ENCODE measurements around the gene APBB2. TPM values are rescaled to one million over a fixed set of nuclear protein-coding genes. Genes with fewer than 3 reads are reported as not detected.
"Not testable (repeated sequence)": the region's sequence is repeated elsewhere in the genome, so short reads cannot be mapped to it uniquely, and the experiment has no call there.

Gene APBB2
- total RNA-seq, 1 experiment from 2014 or later = 3.7 TPM

DNA sequence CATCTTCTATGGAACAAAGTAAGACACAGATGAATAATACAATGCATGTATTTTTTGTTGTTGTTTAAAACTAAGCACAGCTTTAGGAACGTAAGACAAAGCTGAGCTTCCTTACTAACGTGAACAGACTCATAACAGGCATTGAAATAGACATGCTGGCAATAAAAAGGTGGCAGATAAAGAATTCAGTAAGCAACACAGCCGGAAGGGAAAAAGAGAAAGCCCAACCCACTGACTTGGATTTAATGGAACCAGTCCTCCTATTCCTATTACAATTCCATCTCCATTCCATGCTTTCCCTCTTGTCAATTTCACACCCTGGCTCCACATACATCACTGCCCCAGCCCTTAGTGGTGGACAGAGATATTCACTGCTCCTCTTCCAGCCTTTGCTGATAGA lies 282.5 kb downstream of the APBB2 start:
- H3K9me2 ChIP-seq (replicated peaks; ENCODE audit: insufficient read depth, low read length) = no peaks in the 10 kb centered on the region
- H3K4me2 ChIP-seq (ENCODE audit: low read depth, low read length, poor library complexity, severe bottlenecking) = no peak overlapping the region

GRCh38 chr4:40931238-40931637 lies 283.1 kb downstream of the APBB2 start:
- Histone ChIP-seq H3K27me3 (ENCODE audit: low read length) (no peaks in the 10 kb centered on the region), H3K36me3 (ENCODE audit: insufficient read depth, low read length) (no peaks in the 10 kb centered on the region), H4K20me1 (ENCODE audit: insufficient read depth, low read depth, low read length) (no peaks in the 10 kb centered on the region), H3K9ac (ENCODE audit: low read length) (no peak overlapping the region), H3K79me2 (ENCODE audit: low read length) (no peaks in the 10 kb centered on the region), H2AFZ (ENCODE audit: low read length) (no peak overlapping the region), H3K9me2 (replicated peaks; ENCODE audit: insufficient read depth, low read length) (no peaks in the 10 kb centered on the region), H3K4me3 (ENCODE audit: low read length) (no peak overlapping the region), H3K4me2 (ENCODE audit: low read depth, low read length, poor library complexity, severe bottlenecking) (no peak overlapping the region), H3K27ac (ENCODE audit: low read length) (no peak overlapping the region), H3K9me3 (ENCODE audit: low read length) (no peaks in the 10 kb centered on the region), H3K4me1 (ENCODE audit: low read length) (no peaks in the 10 kb centered on the region)
- no peak for DNase-seq

More for the DNA sequence above, 282.5 kb downstream of the APBB2 start:
- H3K79me2 ChIP-seq (ENCODE audit: low read length) = no peaks in the 10 kb centered on the region
- no peak overlapping the region for H2AFZ ChIP-seq (ENCODE audit: low read length)
- no peaks in the 10 kb centered on the region for H4K20me1 ChIP-seq (ENCODE audit: insufficient read depth, low read depth, low read length)
- no peak overlapping the region for H3K27ac ChIP-seq (ENCODE audit: low read length)
- no peak overlapping the region for H3K4me3 ChIP-seq (ENCODE audit: low read length)
- DNase-seq = no peak
- no peaks in the 10 kb centered on the region for H3K9me3 ChIP-seq (ENCODE audit: low read length)
- H3K27me3 ChIP-seq (ENCODE audit: low read length) = no peaks in the 10 kb centered on the region
- H3K9ac ChIP-seq (ENCODE audit: low read length) = no peak overlapping the region
- H3K36me3 ChIP-seq (ENCODE audit: insufficient read depth, low read length) = no peaks in the 10 kb centered on the region
- H3K4me1 ChIP-seq (ENCODE audit: low read length) = no peaks in the 10 kb centered on the region

GRCh38 chr4:40927074-40927473 lies 287.3 kb downstream of the APBB2 start:
- H3K9me2 ChIP-seq (replicated peaks; ENCODE audit: insufficient read depth, low read length) = no peaks in the 10 kb centered on the region
- H3K4me1 ChIP-seq (ENCODE audit: low read length) = no peaks in the 10 kb centered on the region
- no peaks in the 10 kb centered on the region for H3K36me3 ChIP-seq (ENCODE audit: insufficient read depth, low read length)
- no peaks in the 10 kb centered on the region for H4K20me1 ChIP-seq (ENCODE audit: insufficient read depth, low read depth, low read length)
- H3K79me2 ChIP-seq (ENCODE audit: low read length) = no peaks in the 10 kb centered on the region
- no peak overlapping the region for H3K27ac ChIP-seq (ENCODE audit: low read length)
- H3K9me3 ChIP-seq (ENCODE audit: low read length) = no peaks in the 10 kb centered on the region
- no peak overlapping the region for H3K4me2 ChIP-seq (ENCODE audit: low read depth, low read length, poor library complexity, severe bottlenecking)
- no peaks in the 10 kb centered on the region for H3K27me3 ChIP-seq (ENCODE audit: low read length)
- H3K9ac ChIP-seq (ENCODE audit: low read length) = no peak overlapping the region
- H2AFZ ChIP-seq (ENCODE audit: low read length) = no peak overlapping the region
- no peak overlapping the region for H3K4me3 ChIP-seq (ENCODE audit: low read length)
- no peak for DNase-seq

GRCh38 chr4:40924793-40925117 lies 289.6 kb downstream of the APBB2 start:
- no peaks in the 10 kb centered on the region for H3K36me3 ChIP-seq (ENCODE audit: insufficient read depth, low read length)
- H3K4me3 ChIP-seq (ENCODE audit: low read length) = no peak overlapping the region
- DNase-seq = no peak

GRCh38 chr4:40924096-40924792 lies 290.1 kb downstream of the APBB2 start:
- H3K4me3 ChIP-seq (ENCODE audit: low read length) = no peak overlapping the region
- H3K36me3 ChIP-seq (ENCODE audit: insufficient read depth, low read length) = no peaks in the 10 kb centered on the region
- no peaks in the 10 kb centered on the region for H3K79me2 ChIP-seq (ENCODE audit: low read length)
- H2AFZ ChIP-seq (ENCODE audit: low read length) = peak overlapping the region; percentile 97
- H3K9me2 ChIP-seq (replicated peaks; ENCODE audit: insufficient read depth, low read length) = no peaks in the 10 kb centered on the region
- no peak overlapping the region for H3K4me2 ChIP-seq (ENCODE audit: low read depth, low read length, poor library complexity, severe bottlenecking)
- H3K27me3 ChIP-seq (ENCODE audit: low read length) = no peaks in the 10 kb centered on the region
- H4K20me1 ChIP-seq (ENCODE audit: insufficient read depth, low read depth, low read length) = no peaks in the 10 kb centered on the region
- H3K4me1 ChIP-seq (ENCODE audit: low read length) = no peaks in the 10 kb centered on the region
- no peaks in the 10 kb centered on the region for H3K9me3 ChIP-seq (ENCODE audit: low read length)
- no peak overlapping the region for H3K27ac ChIP-seq (ENCODE audit: low read length)
- peak; percentile 88 for DNase-seq
- no peak overlapping the region for H3K9ac ChIP-seq (ENCODE audit: low read length)

More at GRCh38 chr4:40924793-40925117, 289.6 kb downstream of the APBB2 start:
- H4K20me1 ChIP-seq (ENCODE audit: insufficient read depth, low read depth, low read length) = no peaks in the 10 kb centered on the region
- no peak overlapping the region; the same call in 1 of the 2 replicates for H2AFZ ChIP-seq (ENCODE audit: low read length)
- no peaks in the 10 kb centered on the region for H3K79me2 ChIP-seq (ENCODE audit: low read length)
- no peaks in the 10 kb centered on the region for H3K9me2 ChIP-seq (replicated peaks; ENCODE audit: insufficient read depth, low read length)
- no peaks in the 10 kb centered on the region for H3K9me3 ChIP-seq (ENCODE audit: low read length)
- no peak overlapping the region for H3K27ac ChIP-seq (ENCODE audit: low read length)
- H3K4me1 ChIP-seq (ENCODE audit: low read length) = no peaks in the 10 kb centered on the region
- no peak overlapping the region for H3K4me2 ChIP-seq (ENCODE audit: low read depth, low read length, poor library complexity, severe bottlenecking)
- H3K9ac ChIP-seq (ENCODE audit: low read length) = no peak overlapping the region
- no peaks in the 10 kb centered on the region for H3K27me3 ChIP-seq (ENCODE audit: low read length)

- no peak overlapping the region for H3K4me2 ChIP-seq (ENCODE audit: low read depth, low read length, poor library complexity, severe bottlenecking)
- no peaks in the 10 kb centered on the region for H3K79me2 ChIP-seq (ENCODE audit: low read length)
- H3K9me3 ChIP-seq (ENCODE audit: low read length) = no peaks in the 10 kb centered on the region
- no peak overlapping the region for H3K4me3 ChIP-seq (ENCODE audit: low read length)
- H2AFZ ChIP-seq (ENCODE audit: low read length) = peak overlapping the region; percentile 97
- H3K36me3 ChIP-seq (ENCODE audit: insufficient read depth, low read length) = no peaks in the 10 kb centered on the region
- no peaks in the 10 kb centered on the region for H3K9me2 ChIP-seq (replicated peaks; ENCODE audit: insufficient read depth, low read length)
- no peaks in the 10 kb centered on the region for H4K20me1 ChIP-seq (ENCODE audit: insufficient read depth, low read depth, low read length)
- H3K4me1 ChIP-seq (ENCODE audit: low read length) = no peaks in the 10 kb centered on the region
- H3K27me3 ChIP-seq (ENCODE audit: low read length) = no peaks in the 10 kb centered on the region
- H3K27ac ChIP-seq (ENCODE audit: low read length) = no peak overlapping the region
- H3K9ac ChIP-seq (ENCODE audit: low read length) = no peak overlapping the region
- no peak for DNase-seq
Measured at GRCh38 chr4:40923316-40924095, 290.8 kb downstream of the APBB2 start.

- H3K4me3 ChIP-seq (ENCODE audit: low read length); H3K9ac ChIP-seq (ENCODE audit: low read length); H3K9me3 ChIP-seq (ENCODE audit: low read length); H3K4me2 ChIP-seq (ENCODE audit: low read depth, low read length, poor library complexity, severe bottlenecking); H3K4me1 ChIP-seq (ENCODE audit: low read length); H3K27me3 ChIP-seq (ENCODE audit: low read length); H3K27ac ChIP-seq (ENCODE audit: low read length); DNase-seq; H3K9me2 ChIP-seq (replicated peaks; ENCODE audit: insufficient read depth, low read length); H2AFZ ChIP-seq (ENCODE audit: low read length); H3K79me2 ChIP-seq (ENCODE audit: low read length); H4K20me1 ChIP-seq (ENCODE audit: insufficient read depth, low read depth, low read length); H3K36me3 ChIP-seq (ENCODE audit: insufficient read depth, low read length): not testable (repeated sequence)
Measured at GRCh38 chr4:40919976-40920375, 294.4 kb downstream of the APBB2 start.

DNA sequence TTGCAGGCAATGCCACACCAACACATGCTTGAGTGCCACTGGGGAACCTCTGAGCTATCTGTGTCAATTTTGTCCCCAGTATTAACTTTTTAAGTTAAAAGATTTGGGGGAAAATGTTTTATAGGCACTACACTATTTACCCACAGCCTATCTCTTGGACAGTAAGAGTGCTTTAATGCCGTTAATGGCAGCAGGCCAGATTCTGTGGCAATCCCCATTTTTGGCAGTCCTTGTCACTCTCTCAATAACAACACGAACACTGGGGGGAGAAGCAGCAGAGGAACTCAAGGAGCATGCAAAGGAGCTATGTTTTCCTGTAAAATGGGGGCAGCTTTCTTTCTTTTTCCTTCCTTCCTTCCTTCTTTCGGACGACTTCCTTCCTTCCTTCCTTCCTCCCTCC lies 296.0 kb downstream of the APBB2 start:
- Histone ChIP-seq H2AFZ (ENCODE audit: low read length) (no peak overlapping the region), H4K20me1 (ENCODE audit: insufficient read depth, low read depth, low read length) (no peaks in the 10 kb centered on the region), H3K9ac (ENCODE audit: low read length) (no peak overlapping the region), H3K27ac (ENCODE audit: low read length) (no peak overlapping the region), H3K9me2 (replicated peaks; ENCODE audit: insufficient read depth, low read length) (no peaks in the 10 kb centered on the region), H3K79me2 (ENCODE audit: low read length) (no peaks in the 10 kb centered on the region), H3K4me2 (ENCODE audit: low read depth, low read length, poor library complexity, severe bottlenecking) (no peak overlapping the region), H3K9me3 (ENCODE audit: low read length) (no peaks in the 10 kb centered on the region), H3K27me3 (ENCODE audit: low read length) (no peaks in the 10 kb centered on the region), H3K4me3 (ENCODE audit: low read length) (no peak overlapping the region), H3K4me1 (ENCODE audit: low read length) (no peaks in the 10 kb centered on the region), H3K36me3 (ENCODE audit: insufficient read depth, low read length) (no peaks in the 10 kb centered on the region)
- no peak for DNase-seq

All from Karpas-422 (cell line).